NCI-H526 treated with DMSO at 0.1 percent for 48 hours (cell line): ENCODE data around the gene SMIM12.

Source experiments
- DNase-seq: peaks from one replicate; lab custom pipeline; 2025; lab: John Stamatoyannopoulos, UW

Gene SMIM12

GRCh38 chr1:34872133-34872503 is 12.6 kb upstream of the SMIM12 start:
- no peak for DNase-seq

GRCh38 chr1:34871443-34872132 is 12.0 kb upstream of the SMIM12 start:
- no peak for DNase-seq

GRCh38 chr1:34870395-34870794 is 10.8 kb upstream of the SMIM12 start:
- no peak for DNase-seq

- DNase-seq = no peak
Measured at GRCh38 chr1:34869760-34870159, 10.2 kb upstream of the SMIM12 start.

- DNase-seq = no peak
Measured at GRCh38 chr1:34868230-34869049, 8.9 kb upstream of the SMIM12 start.

- no peak for DNase-seq
Measured at GRCh38 chr1:34867415-34867814, 7.9 kb upstream of the SMIM12 start.

- DNase-seq = no peak
Measured at GRCh38 chr1:34866762-34867109, 7.2 kb upstream of the SMIM12 start.

GRCh38 chr1:34865981-34866761 is 6.6 kb upstream of the SMIM12 start:
- DNase-seq = peak; percentile 34

- no peak for DNase-seq
Measured at GRCh38 chr1:34865573-34865972, 6.0 kb upstream of the SMIM12 start.

- DNase-seq = no peak
Measured at GRCh38 chr1:34864759-34865158, 5.2 kb upstream of the SMIM12 start.

GRCh38 chr1:34863501-34863900 is 4.0 kb upstream of the SMIM12 start:
- no peak for DNase-seq

- no peak for DNase-seq
Measured at GRCh38 chr1:34858901-34859445, 576 bp downstream of the SMIM12 start.

- no peak for DNase-seq
Measured at GRCh38 chr1:34856697-34857096, 2.9 kb downstream of the SMIM12 start.

- DNase-seq = peak; percentile 93
Measured at GRCh38 chr1:34852677-34853217, 6.8 kb downstream of the SMIM12 start.

GRCh38 chr1:34851431-34852105 is 8.0 kb downstream of the SMIM12 start:
- no peak for DNase-seq

- DNase-seq = no peak
Measured at GRCh38 chr1:34850382-34850781, 9.2 kb downstream of the SMIM12 start.

- DNase-seq = no peak
Measured at GRCh38 chr1:34847094-34847493, 12.5 kb downstream of the SMIM12 start.

- DNase-seq = no peak
Measured at GRCh38 chr1:34846265-34846664, 13.3 kb downstream of the SMIM12 start.

- DNase-seq = no peak
Measured at GRCh38 chr1:34845131-34845901, 14.2 kb downstream of the SMIM12 start.

GRCh38 chr1:34844252-34844634 is 15.3 kb downstream of the SMIM12 start:
- no peak for DNase-seq
